GM23248 (cell line): ENCODE results near the gene NENF. TPM values are rescaled to one million over a fixed set of nuclear protein-coding genes. Genes with fewer than 3 reads are reported as not detected.

ENCODE experiments used
- DNase-seq: peaks from one replicate; pipeline ENCODE4 v3.0.0-alpha.2; 2015
- H2AFZ ChIP-seq: fragments of 200-600 bp; sonication (generic); 2 replicates; pipeline ENCODE4 v1.6.1; 2016; ENCODE audit warnings: antibody characterized with exemption
- H3F3A ChIP-seq: fragments of 200-600 bp; sonication (generic); 2 replicates; pipeline ENCODE4 v1.6.1; 2016; ENCODE audit warnings: mild to moderate bottlenecking, antibody characterized with exemption, mixed run types; ENCODE audit not compliant: insufficient read depth
- H3K27ac ChIP-seq: fragments of 200-600 bp; sonication (generic); 2 replicates; pipeline ENCODE4 v1.5.1; 2016; ENCODE audit warnings: mild to moderate bottlenecking
- H3K27me3 ChIP-seq: fragments of 200-600 bp; sonication (generic); replicated peaks from 2 replicates; pipeline ENCODE4 v1.6.1; 2016; ENCODE audit warnings: mild to moderate bottlenecking; ENCODE audit not compliant: insufficient read depth
- H3K36me3 ChIP-seq: fragments of 200-600 bp; sonication (generic); 2 replicates; pipeline ENCODE4 v1.6.1; 2016; ENCODE audit warnings: low read depth, mild to moderate bottlenecking
- H3K4me1 ChIP-seq: fragments of 200-600 bp; sonication (generic); 2 replicates; pipeline ENCODE4 v1.6.1; 2016; ENCODE audit warnings: mild to moderate bottlenecking; ENCODE audit not compliant: insufficient read depth
- H3K4me2 ChIP-seq: fragments of 200-600 bp; sonication (generic); one replicate; pipeline ENCODE4 v1.6.1; 2016; ENCODE audit warnings: mild to moderate bottlenecking; ENCODE audit not compliant: unreplicated experiment
- H3K4me3 ChIP-seq: fragments of 200-600 bp; sonication (generic); 2 replicates; pipeline ENCODE4 v1.5.1; 2016; ENCODE audit warnings: mild to moderate bottlenecking
- H3K79me2 ChIP-seq: fragments of 200-600 bp; sonication (generic); 2 replicates; pipeline ENCODE4 v1.6.1; 2016; ENCODE audit warnings: mild to moderate bottlenecking; ENCODE audit not compliant: insufficient read depth
- H3K9ac ChIP-seq: fragments of 200-600 bp; sonication (generic); 2 replicates; pipeline ENCODE4 v1.6.1; 2016; ENCODE audit warnings: mild to moderate bottlenecking
- H3K9me2 ChIP-seq: fragments of 200-600 bp; sonication (generic); 2 replicates; pipeline ENCODE4 v1.6.1; 2016; ENCODE audit warnings: mixed run types, mild to moderate bottlenecking, moderate library complexity; ENCODE audit not compliant: insufficient read depth
- H3K9me3 ChIP-seq: fragments of 200-600 bp; sonication (generic); one replicate; pipeline ENCODE4 v1.6.1; 2017; ENCODE audit warnings: low read depth
- H4K20me1 ChIP-seq: fragments of 200-600 bp; sonication (generic); 2 replicates; pipeline ENCODE4 v1.6.0; 2016; ENCODE audit not compliant: insufficient read depth
- EZH2 ChIP-seq: fragments of 200-600 bp; sonication (generic); IDR thresholded peaks from 2 replicates; pipeline ENCODE4 v1.6.1; 2018; ENCODE audit warnings: antibody characterized with exemption, mild to moderate bottlenecking; ENCODE audit not compliant: insufficient read depth, poor library complexity, severe bottlenecking
- EZH2phosphoT487 ChIP-seq: fragments of 200-600 bp; sonication (generic); IDR thresholded peaks from 2 replicates; pipeline ENCODE4 v1.6.1; 2018; ENCODE audit warnings: antibody characterized with exemption, moderate library complexity, mild to moderate bottlenecking, low read depth; ENCODE audit not compliant: insufficient read depth
- WGBS, 2 experiments: methylation state at CpG; one replicate each; pipeline ENCODE4 v1.1.6; 2015 to 2017; ENCODE audit warnings: low lambda C conversion rate in 2 of 2, low coverage in 1 of 2; ENCODE audit errors: missing lambda C conversion rate in 2 of 2; 5-methylcytosine and 5-hydroxymethylcytosine counted together
- in situ Hi-C: fragments of 300-500 bp; cut with MboI; formaldehyde crosslinking; loops from 2 replicates; pipeline ENCODE4 v1.15.0; 2020
- polyA plus RNA-seq: library from polyadenylated mRNA; unstranded; fragments of >200 nt; fragmentation: Nextera tagmentation; extraction: Ambion mirVana; gene quantifications from 2 replicates; pipeline ENCODE4 v1.2.1, GENCODE V29; 2016
- total RNA-seq: library from RNA; depleted of rRNA; stranded (reverse); fragments of >200 nt; shearing (Covaris generic); gene quantifications from 2 replicates; pipeline ENCODE4 v1.2.3, GENCODE V29; 2014

The NENF gene
- total and polyA plus RNA-seq, 2 experiments from 2014 or later: 86.9 to 162 TPM

- peaks cover 22% of the 10 kb centered on the region for H3K4me1 ChIP-seq
- TF ChIP-seq EZH2 (no peak), EZH2phosphoT487 (no peak)
These were observed 55.2 kb downstream of the NENF start for GRCh38 chr1:212487774-212488435.

GRCh38 chr1:212488436-212489283 is 55.9 kb downstream of the NENF start:
- no peaks in the 10 kb centered on the region for H3K36me3 ChIP-seq
- peak; percentile 76 for DNase-seq
- H4K20me1 ChIP-seq: no peaks in the 10 kb centered on the region
- peaks cover 26% of the 10 kb centered on the region for H3F3A ChIP-seq
- H3K4me2 ChIP-seq: no peak overlapping the region
- in situ Hi-C loops: no loop called here
- WGBS, 2 experiments: 23% methylated on average over 4 of the region's 4 CpGs
- no peak for TF ChIP-seq EZH2phosphoT487
- no peak for TF ChIP-seq EZH2
- peak overlapping the region; percentile 51 for H3K9ac ChIP-seq
- H3K27me3 ChIP-seq: 0 out of 2 replicates have a peak, but pooled peaks cover 3% of the 10 kb centered on the region
- no peaks in the 10 kb centered on the region for H3K9me2 ChIP-seq
- H3K4me3 ChIP-seq: no peak overlapping the region
- no peak overlapping the region for H2AFZ ChIP-seq
- no peaks in the 10 kb centered on the region for H3K9me3 ChIP-seq
- peak overlapping the region; percentile 21; the same call in 1 of the 2 replicates for H3K27ac ChIP-seq
- no peaks in the 10 kb centered on the region for H3K79me2 ChIP-seq
- H3K4me1 ChIP-seq: peaks cover 22% of the 10 kb centered on the region

More at GRCh38 chr1:212487774-212488435, 55.2 kb downstream of the NENF start:
- H3K79me2 ChIP-seq: no peaks in the 10 kb centered on the region
- DNase-seq: no peak
- H2AFZ ChIP-seq: no peak overlapping the region
- no peaks in the 10 kb centered on the region for H3K9me2 ChIP-seq
- H3F3A ChIP-seq: peaks cover 26% of the 10 kb centered on the region
- 0 out of 2 replicates have a peak overlapping the region, but pooled peaks have one; percentile 15 for H3K27ac ChIP-seq
- in situ Hi-C loops: no loop called here
- H4K20me1 ChIP-seq: no peaks in the 10 kb centered on the region
- H3K36me3 ChIP-seq: no peaks in the 10 kb centered on the region
- no peaks in the 10 kb centered on the region for H3K9me3 ChIP-seq
- no peak overlapping the region for H3K4me2 ChIP-seq
- H3K4me3 ChIP-seq: no peak overlapping the region
- no peak overlapping the region for H3K9ac ChIP-seq
- 64 to 68% methylated on average over 7 of the region's 7 CpGs for WGBS, 2 experiments
- 0 out of 2 replicates have a peak, but pooled peaks cover 3% of the 10 kb centered on the region for H3K27me3 ChIP-seq

- peaks cover 20% of the 10 kb centered on the region for H3K4me1 ChIP-seq
- no peak for TF ChIP-seq EZH2phosphoT487
- TF ChIP-seq EZH2: no peak
- H2AFZ ChIP-seq: no peak overlapping the region
- H3K27ac ChIP-seq: no peak overlapping the region
- 0 out of 2 replicates have a peak, but pooled peaks cover 3% of the 10 kb centered on the region for H3K27me3 ChIP-seq
- no peaks in the 10 kb centered on the region for H4K20me1 ChIP-seq
- no peak overlapping the region; the same call in 1 of the 2 replicates for H3K9ac ChIP-seq
- 84 to 88% methylated on average over 4 of the region's 4 CpGs for WGBS, 2 experiments
- no peaks in the 10 kb centered on the region for H3K36me3 ChIP-seq
- peaks cover 22% of the 10 kb centered on the region for H3F3A ChIP-seq
- no peak overlapping the region for H3K4me2 ChIP-seq
- no peaks in the 10 kb centered on the region for H3K9me2 ChIP-seq
- no peak for DNase-seq
- in situ Hi-C loops: no loop called here
- H3K4me3 ChIP-seq: no peak overlapping the region
- no peaks in the 10 kb centered on the region for H3K79me2 ChIP-seq
- no peaks in the 10 kb centered on the region for H3K9me3 ChIP-seq
These were observed 56.7 kb downstream of the NENF start for GRCh38 chr1:212489284-212489859.

- DNase-seq: no peak
- in situ Hi-C loops: no loop called here
- H3F3A ChIP-seq: peaks cover 15% of the 10 kb centered on the region
- 74 to 85% methylated on average over 2 of the region's 2 CpGs for WGBS, 2 experiments
- H2AFZ ChIP-seq: no peak overlapping the region
- no peak overlapping the region for H3K4me3 ChIP-seq
- H3K4me1 ChIP-seq: peaks cover 13% of the 10 kb centered on the region; the same call in 1 of the 2 replicates
- H3K9me3 ChIP-seq: no peaks in the 10 kb centered on the region
- no peak for TF ChIP-seq EZH2phosphoT487
- no peak for TF ChIP-seq EZH2
- H3K27ac ChIP-seq: no peak overlapping the region
- no peaks in the 10 kb centered on the region for H4K20me1 ChIP-seq
- H3K9ac ChIP-seq: no peak overlapping the region
- H3K79me2 ChIP-seq: no peaks in the 10 kb centered on the region
- H3K36me3 ChIP-seq: no peaks in the 10 kb centered on the region
- no peak overlapping the region for H3K4me2 ChIP-seq
- 0 out of 2 replicates have a peak, but pooled peaks cover 3% of the 10 kb centered on the region for H3K27me3 ChIP-seq
- no peaks in the 10 kb centered on the region for H3K9me2 ChIP-seq
These were observed 57.6 kb downstream of the NENF start for GRCh38 chr1:212490276-212490675.
